NCI-H1694 treated with DMSO at 0.1 percent for 48 hours (cell line): ENCODE measurements around the gene SSPN.

ENCODE experiments used
- DNase-seq: peaks from one replicate; lab custom pipeline; 2025; lab: John Stamatoyannopoulos, UW

Gene SSPN

GRCh38 chr12:26266881-26267280 lies 71.5 kb downstream of the SSPN start:
- DNase-seq: no peak

GRCh38 chr12:26268841-26269561 lies 73.6 kb downstream of the SSPN start:
- DNase-seq: no peak

- no peak for DNase-seq
Measured at GRCh38 chr12:26269562-26270284, 74.3 kb downstream of the SSPN start.

GRCh38 chr12:26271024-26271423 lies 75.7 kb downstream of the SSPN start:
- DNase-seq: no peak

- DNase-seq: no peak
Measured at GRCh38 chr12:26271889-26272492, 76.6 kb downstream of the SSPN start.

GRCh38 chr12:26272851-26273250 lies 77.5 kb downstream of the SSPN start:
- DNase-seq: no peak

GRCh38 chr12:26273811-26274210 lies 78.4 kb downstream of the SSPN start:
- no peak for DNase-seq

- no peak for DNase-seq
Measured at GRCh38 chr12:26274441-26275312, 79.3 kb downstream of the SSPN start.

GRCh38 chr12:26275313-26276131 lies 80.1 kb downstream of the SSPN start:
- no peak for DNase-seq

GRCh38 chr12:26276709-26277108 lies 81.3 kb downstream of the SSPN start:
- DNase-seq: no peak

- no peak for DNase-seq
Measured at GRCh38 chr12:26277506-26278246, 82.3 kb downstream of the SSPN start.

- DNase-seq: no peak
Measured at GRCh38 chr12:26278266-26278665, 82.9 kb downstream of the SSPN start.

- no peak for DNase-seq
Measured at GRCh38 chr12:26278666-26279065, 83.3 kb downstream of the SSPN start.

- no peak for DNase-seq
Measured at GRCh38 chr12:26279091-26279490, 83.7 kb downstream of the SSPN start.

- no peak for DNase-seq
Measured at GRCh38 chr12:26279908-26280307, 84.5 kb downstream of the SSPN start.

GRCh38 chr12:26280869-26281268 lies 85.5 kb downstream of the SSPN start:
- DNase-seq: no peak

GRCh38 chr12:26281320-26281719 lies 85.9 kb downstream of the SSPN start:
- DNase-seq: no peak

GRCh38 chr12:26282339-26282940 lies 87.1 kb downstream of the SSPN start:
- no peak for DNase-seq

- DNase-seq: no peak
Measured at GRCh38 chr12:26283046-26283445, 87.7 kb downstream of the SSPN start.

GRCh38 chr12:26283617-26284016 lies 88.2 kb downstream of the SSPN start:
- no peak for DNase-seq
